HEK293T (cell line): Measurements from ENCODE around the gene PHAF1.
A peak's percentile ranks its signal among the peaks of the same experiment; 100 is the strongest.

Experiments used
- CTCF ChIA-PET: fragments of 350-600 bp; formaldehyde crosslinking; extraction: SDS; loops from one replicate; lab custom pipeline; 2021; ENCODE audit warnings: antibody characterized with exemption, inconsistent platforms; lab: Yijun Ruan, JAX
- POLR2A ChIA-PET: fragments of 350-600 bp; formaldehyde crosslinking; extraction: SDS; loops from one replicate; lab custom pipeline; 2020; ENCODE audit warnings: antibody characterized with exemption, inconsistent platforms; lab: Yijun Ruan, JAX
- DNase-seq: peaks from one replicate; pipeline ENCODE4 v3.0.0; 2012; ENCODE audit warnings: mixed read lengths; ENCODE audit errors: extremely low spot score
- ARNT ChIP-seq: fragments of 450-650 bp; IDR thresholded peaks from 2 replicates; pipeline ENCODE4 v1.6.1; 2017; ENCODE audit warnings: mild to moderate bottlenecking
- BHLHE40 ChIP-seq: fragments of 450-650 bp; IDR thresholded peaks from 2 replicates; pipeline ENCODE4 v1.6.1; 2016; ENCODE audit warnings: mild to moderate bottlenecking, moderate library complexity, borderline replicate concordance
- CTBP1 ChIP-seq: fragments of 450-650 bp; IDR thresholded peaks from 2 replicates; pipeline ENCODE4 v1.6.1; 2016; ENCODE audit warnings: borderline replicate concordance
- ELF4 ChIP-seq: fragments of 450-650 bp; IDR thresholded peaks from 2 replicates; pipeline ENCODE4 v1.6.1; 2017; ENCODE audit warnings: antibody characterized with exemption
- FOXA1 ChIP-seq: fragments of 450-650 bp; IDR thresholded peaks from 2 replicates; pipeline ENCODE4 v1.6.1; 2016; ENCODE audit warnings: mild to moderate bottlenecking
- FOXK2 ChIP-seq: fragments of 450-650 bp; IDR thresholded peaks from 2 replicates; pipeline ENCODE4 v1.6.1; 2016; ENCODE audit warnings: mild to moderate bottlenecking
- FOXM1 ChIP-seq: fragments of 450-650 bp; IDR thresholded peaks from 2 replicates; pipeline ENCODE4 v1.6.1; 2017; ENCODE audit warnings: mild to moderate bottlenecking, borderline replicate concordance
- HDGF ChIP-seq: fragments of 450-650 bp; IDR thresholded peaks from 2 replicates; pipeline ENCODE4 v1.6.1; 2017; ENCODE audit warnings: antibody characterized with exemption, borderline replicate concordance
- L3MBTL2 ChIP-seq: fragments of 450-650 bp; conservative IDR thresholded peaks from 2 replicates; pipeline ENCODE4 v1.6.1; 2016; ENCODE audit warnings: mild to moderate bottlenecking
- LEF1 ChIP-seq: fragments of 450-650 bp; IDR thresholded peaks from 2 replicates; pipeline ENCODE4 v1.6.1; 2017; ENCODE audit warnings: mild to moderate bottlenecking, borderline replicate concordance
- NFRKB ChIP-seq: fragments of 450-650 bp; IDR thresholded peaks from 2 replicates; pipeline ENCODE4 v1.6.1; 2016; ENCODE audit warnings: mild to moderate bottlenecking, moderate library complexity
- PKNOX1 ChIP-seq: fragments of 450-650 bp; IDR thresholded peaks from 2 replicates; pipeline ENCODE4 v1.6.1; 2016
- SP1 ChIP-seq: fragments of 450-650 bp; IDR thresholded peaks from 2 replicates; pipeline ENCODE4 v1.6.1; 2017
- SUZ12 ChIP-seq: fragments of 450-650 bp; IDR thresholded peaks from 2 replicates; pipeline ENCODE4 v1.6.1; 2016; ENCODE audit warnings: mild to moderate bottlenecking
- TARDBP ChIP-seq: fragments of 450-650 bp; IDR thresholded peaks from 2 replicates; pipeline ENCODE4 v1.6.1; 2016
- ZNF384 ChIP-seq: fragments of 450-650 bp; IDR thresholded peaks from 2 replicates; pipeline ENCODE4 v1.6.1; 2016

PHAF1 gene

GRCh38 chr16:67128887-67129286, 19.1 kb downstream of the PHAF1 start:
- DNase-seq, result no peak
- POLR2A ChIA-PET, result no interaction called here
- TF ChIP-seq FOXM1 (no peak), ZNF384 (no peak), L3MBTL2 (no peak), LEF1 (no peak), SUZ12 (no peak), PKNOX1 (no peak)
- CTCF ChIA-PET, result interaction anchor here (1.2 kb wide), 1 partner anchor 10 kb away, joined by 3 read pairs; no protein-coding TSS in a partner anchor

GRCh38 chr16:67129422-67129821, 19.7 kb downstream of the PHAF1 start:
- no peak for DNase-seq
- ChIA-PET POLR2A (no interaction called here), CTCF (interaction anchor here (1.2 to 2.0 kb wide), 2 partner anchors 10 to 25 kb away, joined by 3 to 10 read pairs; no protein-coding TSS in a partner anchor)
- TF ChIP-seq SP1, result no peak

GRCh38 chr16:67137605-67138004, 27.9 kb downstream of the PHAF1 start:
- POLR2A ChIA-PET, result no interaction called here
- TF ChIP-seq PKNOX1, result peak; percentile 79
- TF ChIP-seq ARNT, result no peak
- DNase-seq, result no peak
- CTCF ChIA-PET, result interaction anchor here (0.6 to 0.7 kb wide), 2 partner anchors 20 to 381 kb away, joined by 4 to 5 read pairs; no protein-coding TSS in a partner anchor

GRCh38 chr16:67141391-67141790, 31.6 kb downstream of the PHAF1 start:
- POLR2A ChIA-PET, result interaction anchor here (1.5 kb wide), 1 partner anchor 19 kb away, joined by 6 read pairs; the partner anchor contains the start of genes FBXL8 and TRADD
- CTCF ChIA-PET, result interaction anchor here (2.0 to 2.3 kb wide), 2 partner anchors 14 to 180 kb away, joined by 5 to 6 read pairs; partner anchors contain the start of gene CES3
- no peak for DNase-seq
- no peak for TF ChIP-seq BHLHE40
- TF ChIP-seq HDGF, result no peak
- TF ChIP-seq PKNOX1, result no peak

- TF ChIP-seq SP1 (no peak), SUZ12 (no peak), BHLHE40 (no peak), ELF4 (no peak), HDGF (no peak), L3MBTL2 (no peak), NFRKB (no peak), FOXM1 (no peak), ARNT (no peak), LEF1 (no peak), TARDBP (no peak), ZNF384 (no peak), CTBP1 (no peak), FOXK2 (no peak)
Measured at GRCh38 chr16:67142342-67142741, 32.6 kb downstream of the PHAF1 start.

GRCh38 chr16:67144943-67145342, 35.2 kb downstream of the PHAF1 start:
- TF ChIP-seq CTBP1 (no peak), BHLHE40 (no peak), FOXA1 (no peak), SP1 (no peak), FOXK2 (no peak), ELF4 (no peak), LEF1 (no peak), TARDBP (no peak), L3MBTL2 (no peak), PKNOX1 (no peak), ARNT (no peak), SUZ12 (no peak), FOXM1 (no peak), ZNF384 (no peak), NFRKB (no peak), HDGF (no peak)
- no peak for DNase-seq
- POLR2A ChIA-PET, result interaction anchor here (0.6 kb wide), 1 partner anchor 17 kb away, joined by 3 read pairs; no protein-coding TSS in a partner anchor
- CTCF ChIA-PET, result interaction anchor here (0.6 kb wide), 1 partner anchor 131 kb away, joined by 3 read pairs; no protein-coding TSS in a partner anchor

More at GRCh38 chr16:67142342-67142741, 32.6 kb downstream of the PHAF1 start:
- ChIA-PET CTCF (interaction anchor here (2.0 to 2.3 kb wide), 2 partner anchors 13 to 181 kb away, joined by 5 to 6 read pairs; partner anchors contain the start of gene CES3), POLR2A (interaction anchor here (1.5 kb wide), 1 partner anchor 18 kb away, joined by 6 read pairs; the partner anchor contains the start of genes FBXL8 and TRADD)
- DNase-seq, result no peak
